Activated T-cell treated with anti-CD3 and anti-CD28 coated beads for 1 hour (primary cell): ENCODE results near the gene ZMIZ1.

Source experiments
- DNase-seq: peaks from one replicate; pipeline ENCODE4 v3.0.0-alpha.2; 2020; ENCODE audit warnings: low read depth

Gene ZMIZ1

DNA sequence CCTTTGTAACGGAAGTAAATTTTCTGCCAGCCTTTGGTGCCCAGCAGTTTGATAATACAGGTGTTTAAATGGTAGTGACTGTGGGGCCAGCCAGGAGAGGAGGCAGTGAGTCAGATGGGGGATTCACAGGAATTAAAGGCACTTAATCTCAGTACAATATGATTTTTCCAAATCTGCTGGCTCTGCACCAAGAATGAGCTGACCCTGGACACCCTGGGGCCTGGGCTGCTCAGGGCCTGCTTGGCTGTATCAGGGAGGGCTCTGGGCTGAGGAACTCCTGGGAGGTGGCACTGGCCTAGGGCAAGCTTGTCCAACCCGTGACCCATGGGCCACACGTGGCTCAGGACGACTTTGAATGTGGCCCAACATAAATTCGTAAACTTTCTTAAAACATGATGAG lies 104.1 kb downstream of the ZMIZ1 start:
- no peak for DNase-seq

DNA sequence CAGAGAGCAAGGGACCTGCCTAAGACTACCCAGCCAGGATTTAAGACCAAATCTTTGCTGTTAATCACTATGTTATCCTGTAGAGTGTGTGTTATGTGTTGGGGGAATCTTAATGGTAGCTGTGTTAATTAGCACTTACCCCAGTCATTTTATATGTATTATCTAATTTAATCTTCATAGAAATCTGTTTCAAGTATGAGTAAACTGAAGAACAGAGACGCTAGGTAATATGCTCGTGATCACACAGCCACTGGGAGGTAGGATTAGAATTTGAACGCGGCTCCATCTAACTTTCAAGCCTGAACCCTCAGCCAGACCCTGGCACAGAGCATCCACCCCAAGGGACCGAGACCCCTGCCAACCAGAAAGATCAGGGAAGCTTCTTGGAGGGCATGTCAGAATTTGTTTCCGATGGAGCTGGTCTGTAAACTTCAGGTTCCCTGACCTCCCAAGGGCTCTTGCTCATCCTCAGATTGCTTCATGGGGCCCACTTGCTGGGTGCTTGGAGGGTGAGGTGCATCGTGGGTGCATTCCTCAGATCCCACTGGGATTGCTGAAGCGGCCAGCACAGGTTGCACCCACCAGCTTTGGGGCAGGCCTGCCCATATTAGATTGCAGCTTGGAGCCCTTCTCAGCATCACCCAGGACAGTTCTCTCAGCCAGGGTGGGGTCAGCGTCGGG lies 105.0 kb downstream of the ZMIZ1 start:
- no peak for DNase-seq

DNA sequence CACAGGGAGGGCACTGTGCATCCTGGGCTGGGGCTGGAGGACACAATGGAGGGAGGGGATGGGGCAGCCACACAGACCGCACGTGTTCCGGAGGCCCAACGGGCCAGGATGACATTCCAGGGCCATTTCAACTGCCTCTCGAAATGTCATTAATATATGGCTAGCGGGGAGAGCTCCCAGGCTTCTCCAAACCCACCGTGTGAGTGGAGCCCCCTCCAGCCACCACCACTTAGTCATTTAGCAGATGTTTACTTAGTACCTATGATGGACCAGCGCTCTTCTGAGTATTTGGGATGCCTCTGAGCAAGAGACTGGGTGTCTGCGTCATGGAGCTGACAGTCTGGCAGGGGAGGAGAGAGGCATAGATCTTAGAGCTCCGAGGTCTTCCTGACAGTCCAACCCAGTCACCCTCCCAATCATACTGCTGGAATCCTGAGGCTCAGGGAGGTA lies 107.3 kb downstream of the ZMIZ1 start:
- DNase-seq, result no peak

DNA sequence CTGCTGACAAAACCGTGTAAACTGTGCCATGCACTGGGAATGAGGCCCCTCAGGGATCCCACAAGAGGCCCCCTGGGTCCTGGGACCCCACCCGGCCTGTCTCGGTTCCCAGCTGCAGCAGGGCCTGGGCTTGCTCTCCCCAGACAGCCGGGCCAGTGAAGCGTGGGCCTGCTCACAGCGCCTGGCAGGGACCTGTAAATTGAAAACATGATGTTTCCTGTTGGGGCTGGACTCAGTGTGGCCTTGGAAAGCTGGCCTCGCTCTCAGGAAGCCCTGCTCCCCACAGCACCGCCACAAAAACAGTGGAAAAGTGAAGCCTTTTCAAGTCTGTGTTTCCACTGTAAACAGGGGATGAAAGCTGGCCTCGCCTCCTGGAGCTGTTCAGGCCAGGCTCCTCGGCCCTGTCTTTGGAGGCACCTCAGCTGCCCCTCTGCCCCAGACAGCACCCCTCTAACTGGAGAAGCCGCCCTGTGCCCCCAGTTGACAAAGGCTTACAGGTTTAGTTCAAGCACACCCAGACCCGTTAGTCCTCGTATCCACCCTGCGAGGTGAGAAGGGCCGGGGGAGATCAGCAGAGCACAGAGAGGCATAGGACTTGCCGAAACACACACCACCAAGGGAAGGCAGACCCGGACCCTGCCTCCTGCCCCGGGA lies 108.3 kb downstream of the ZMIZ1 start:
- DNase-seq, result no peak

DNA sequence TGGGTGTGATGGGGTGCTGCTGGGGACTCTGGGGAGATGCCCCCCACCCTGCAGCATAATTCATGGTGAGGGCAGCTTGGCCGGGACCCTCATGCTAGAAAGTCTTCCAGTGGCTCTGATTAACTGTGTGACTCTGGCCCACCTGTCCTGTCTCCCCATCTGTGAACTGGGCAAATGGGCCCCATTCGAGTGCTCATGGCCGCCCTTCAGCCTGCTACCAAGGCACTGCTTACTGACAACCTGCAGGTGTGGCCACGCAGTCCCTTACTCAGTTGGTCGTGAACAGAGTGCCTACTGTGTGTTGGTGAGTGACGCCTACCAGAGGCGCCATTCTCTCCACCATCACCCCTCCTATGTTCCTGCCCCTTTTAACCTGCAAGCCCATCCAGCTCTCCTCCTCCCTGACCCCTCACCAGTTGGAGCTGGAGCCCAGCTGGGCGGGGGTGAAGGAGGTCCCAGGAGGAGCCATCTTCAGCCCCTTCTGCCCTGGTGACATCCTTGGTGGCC lies 109.4 kb downstream of the ZMIZ1 start:
- no peak for DNase-seq

DNA sequence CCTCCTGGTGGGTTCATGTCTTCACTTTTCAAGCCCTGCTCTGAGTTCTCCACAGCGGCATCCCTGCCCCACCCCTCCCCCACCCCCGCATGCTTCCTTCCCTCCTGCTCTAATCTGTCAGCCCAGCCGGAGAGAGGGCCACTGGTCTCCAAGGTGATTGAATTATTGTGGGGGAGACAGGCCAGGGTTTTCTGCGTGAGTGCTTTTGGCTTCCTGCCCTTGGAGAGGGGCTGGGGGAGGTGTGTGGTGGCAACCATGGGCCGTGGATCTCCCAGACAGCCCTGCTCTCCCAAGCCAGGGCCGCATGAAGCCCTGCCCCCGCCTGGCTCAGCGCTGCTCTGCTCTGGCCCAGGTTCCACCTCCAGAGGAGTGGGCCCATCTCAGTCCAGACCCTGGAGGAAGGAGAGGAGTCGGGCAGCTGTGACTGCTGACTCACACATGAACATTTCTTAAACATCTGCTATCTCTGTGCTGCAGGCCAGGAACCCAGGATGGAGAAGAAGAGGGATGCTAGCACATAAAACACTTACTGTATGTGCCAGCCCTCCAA lies 109.9 kb downstream of the ZMIZ1 start:
- no peak for DNase-seq

DNA sequence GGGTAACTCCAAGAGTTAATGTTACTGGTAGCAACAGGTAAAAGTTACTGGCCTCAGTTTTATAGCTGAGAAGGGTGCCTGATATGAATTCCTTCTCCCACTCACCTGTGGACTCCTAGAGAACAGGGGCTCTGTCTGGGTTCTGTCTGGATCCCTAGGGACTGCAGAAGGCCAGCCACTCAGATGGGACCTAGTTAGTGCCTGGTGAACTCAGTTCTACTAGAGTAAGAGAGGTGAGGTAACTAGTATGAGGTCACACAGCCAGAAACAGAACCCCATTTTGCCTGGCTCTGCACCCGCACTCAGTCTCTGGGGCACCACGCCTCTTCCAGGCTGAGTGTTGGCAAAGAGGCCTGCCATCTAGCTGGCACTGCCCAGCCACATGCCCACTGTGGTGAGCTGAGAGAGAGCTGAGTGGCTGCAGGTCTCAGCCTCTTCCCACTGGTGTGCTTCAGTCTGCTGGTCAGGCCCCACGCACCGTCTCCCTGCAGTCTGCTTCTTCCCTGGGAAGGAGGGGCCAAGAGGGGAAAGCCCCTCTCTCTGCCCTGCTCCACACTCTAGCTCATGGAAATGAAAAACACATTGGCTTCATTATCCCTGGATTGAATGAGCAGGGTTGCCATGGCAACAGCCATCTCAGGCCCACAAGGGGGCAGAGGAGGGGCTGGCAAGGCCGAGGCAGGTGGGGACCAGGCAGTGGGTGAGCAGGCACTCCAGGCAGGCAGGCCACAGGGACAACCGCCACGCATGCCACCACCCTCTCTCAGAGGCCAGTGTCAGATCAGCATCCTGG lies 110.6 kb downstream of the ZMIZ1 start:
- no peak for DNase-seq

DNA sequence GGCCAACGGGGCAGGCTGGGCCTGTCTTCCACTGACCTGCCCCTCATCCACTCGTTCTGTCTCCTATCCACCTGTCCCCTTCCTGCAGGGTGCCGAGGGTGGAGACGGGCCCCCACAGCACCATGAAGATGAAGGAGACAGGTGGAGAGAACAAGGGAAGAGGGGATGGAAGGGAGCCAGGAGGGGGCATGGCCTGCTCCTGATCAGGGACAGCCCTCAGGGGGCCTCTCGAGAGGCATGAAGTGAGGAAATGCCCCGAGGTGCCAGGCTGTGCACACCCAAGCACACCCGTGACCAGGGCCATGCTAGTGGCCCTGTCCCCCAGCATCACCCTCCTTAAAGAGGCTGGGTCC lies 111.2 kb downstream of the ZMIZ1 start:
- no peak for DNase-seq

DNA sequence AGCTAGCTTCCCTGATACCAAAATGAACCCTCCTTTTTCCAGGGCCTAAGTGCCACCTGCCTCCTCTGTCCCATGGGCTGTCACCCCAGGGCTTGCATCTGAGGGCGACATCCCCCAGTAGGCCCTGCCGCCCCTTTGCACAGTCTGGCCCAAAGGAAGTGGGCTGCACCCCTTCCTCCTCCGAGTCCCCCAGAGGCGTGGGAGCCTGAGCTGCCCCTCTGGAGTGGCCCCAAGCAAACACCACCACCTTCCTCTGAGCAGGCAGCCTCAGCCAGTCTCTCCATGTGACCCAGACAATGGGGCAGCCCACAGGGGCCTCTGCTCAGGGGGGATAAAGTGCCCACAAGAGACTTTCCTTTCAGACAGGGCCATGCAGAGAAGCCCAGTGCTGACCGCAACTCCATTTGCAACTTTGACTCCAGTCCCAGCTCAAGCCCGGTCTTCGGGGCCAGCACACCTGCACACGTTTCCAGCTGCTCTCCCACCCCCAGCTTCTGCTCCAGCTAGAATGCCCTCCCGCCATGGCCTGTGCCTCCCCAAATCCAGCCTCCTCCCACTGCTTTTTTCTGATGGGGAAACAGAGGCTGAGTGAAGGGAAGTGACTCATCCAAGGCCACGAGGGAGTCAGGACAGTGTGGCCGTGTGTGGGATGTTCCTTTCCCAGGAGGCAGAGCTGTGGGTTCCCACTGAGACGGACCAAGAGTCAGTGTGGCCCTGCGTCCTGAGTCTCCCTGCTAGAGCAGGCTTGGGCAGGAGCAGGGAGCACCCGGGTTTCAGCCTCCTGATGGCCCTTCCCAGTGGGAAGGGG lies 111.9 kb downstream of the ZMIZ1 start:
- DNase-seq, result no peak

DNA sequence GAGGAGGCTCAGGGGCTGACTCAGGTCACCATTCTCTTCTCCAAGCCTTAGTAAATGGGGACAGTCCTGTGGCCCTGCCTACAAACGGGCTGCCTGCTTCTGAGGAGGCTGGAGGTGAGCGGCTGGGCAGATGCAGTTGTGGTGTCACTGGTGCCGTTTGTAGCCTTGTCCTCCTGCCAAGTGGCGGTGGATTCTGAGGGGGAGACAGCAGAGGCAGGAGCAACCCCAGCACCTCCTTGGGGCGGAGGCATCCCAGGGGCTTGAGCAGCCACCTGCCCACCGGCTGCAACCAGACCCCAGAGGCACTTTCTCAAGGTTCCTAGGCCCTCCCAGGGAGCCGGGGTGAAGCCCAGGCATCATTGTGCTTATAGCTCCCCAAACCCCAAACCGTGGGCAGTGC lies 112.5 kb downstream of the ZMIZ1 start:
- no peak for DNase-seq

DNA sequence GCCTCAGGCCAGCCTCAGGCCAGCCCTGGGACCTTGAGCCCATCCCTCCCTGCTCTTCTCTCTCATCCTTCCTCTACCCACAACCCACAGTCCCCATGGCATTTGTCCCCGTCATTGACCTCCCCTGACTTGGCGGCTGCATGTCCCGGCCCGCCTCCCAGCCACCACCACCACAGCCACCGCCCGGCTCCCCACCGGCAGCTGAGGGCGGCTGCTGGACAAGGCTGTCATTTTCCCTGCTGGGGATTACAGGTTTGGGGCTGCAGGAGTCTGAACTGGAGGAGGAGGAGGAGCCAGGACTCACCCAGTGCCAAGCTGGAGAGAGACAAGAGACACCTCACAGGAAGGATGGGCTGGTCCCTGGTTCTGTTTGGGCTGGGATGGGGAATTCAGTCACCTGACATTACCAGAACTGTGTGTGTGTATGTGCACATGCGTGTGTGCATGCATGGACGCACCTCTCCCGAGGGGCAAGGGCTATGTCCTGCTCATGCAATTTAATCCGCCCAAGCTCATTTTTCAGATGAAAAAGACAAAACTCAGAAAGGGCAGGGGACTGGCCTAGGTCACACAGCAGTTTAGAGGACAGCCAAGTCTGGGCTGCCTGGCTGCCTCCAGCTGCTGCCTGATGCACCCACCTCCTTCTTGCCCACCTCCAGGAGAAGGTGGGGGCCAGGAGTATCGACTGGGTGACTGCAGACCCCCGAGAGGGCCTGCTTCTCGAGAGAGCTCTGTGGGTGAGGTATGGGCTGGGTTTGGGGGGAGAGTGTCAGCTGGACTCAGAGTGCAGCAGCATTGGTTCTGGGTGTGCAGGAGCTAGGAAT lies 113.1 kb downstream of the ZMIZ1 start:
- no peak for DNase-seq

DNA sequence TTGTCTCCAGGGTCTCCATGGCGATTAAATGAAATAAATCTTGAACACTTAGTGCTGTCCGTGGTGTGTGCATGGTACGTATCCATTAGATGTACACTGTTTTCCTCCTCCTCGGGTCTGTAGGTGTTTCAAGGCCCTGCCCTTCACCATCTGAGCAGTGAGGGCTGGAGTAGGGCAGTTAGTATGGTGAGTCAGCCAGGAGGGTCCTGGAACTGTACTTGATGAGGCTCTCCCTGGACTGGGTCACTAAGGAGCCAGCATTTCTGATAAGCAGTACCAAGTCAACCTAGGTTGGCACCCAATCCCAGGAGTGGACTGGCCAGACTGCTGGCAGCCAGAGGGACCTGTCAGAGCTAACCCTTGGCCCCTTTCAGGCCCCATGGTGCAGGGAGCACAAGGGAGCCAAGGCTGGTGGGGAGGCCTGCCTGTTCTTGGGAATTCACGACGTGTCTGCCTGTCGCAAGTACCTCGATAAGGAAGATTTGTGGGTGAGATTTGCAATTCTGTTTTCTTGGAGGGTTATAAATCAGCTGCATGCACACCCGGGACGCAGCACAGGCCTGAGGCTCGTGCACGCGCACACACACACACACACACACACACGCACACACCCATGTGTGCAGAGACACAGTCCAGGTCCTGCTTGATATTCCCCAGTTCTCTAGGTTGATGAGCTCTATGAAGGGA lies 114.2 kb downstream of the ZMIZ1 start:
- no peak for DNase-seq

DNA sequence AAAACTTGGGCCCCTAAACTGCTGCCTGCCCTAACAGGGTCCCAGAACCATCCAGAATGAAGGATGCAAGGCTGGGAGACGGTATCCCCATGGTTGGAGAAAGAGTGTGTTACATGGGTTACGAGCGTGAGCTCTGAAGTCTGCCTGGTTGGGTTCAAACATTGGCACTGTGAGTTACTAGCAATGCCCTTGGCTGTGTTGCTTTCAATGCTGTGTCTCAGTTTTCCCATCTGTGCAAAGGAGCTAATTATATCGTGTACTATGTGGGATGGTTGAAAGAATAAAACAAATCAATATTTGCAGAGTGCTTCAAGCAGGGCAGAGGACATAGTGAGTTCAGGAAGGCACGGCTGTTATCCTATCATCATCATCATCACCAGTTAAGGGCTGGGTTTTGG lies 114.7 kb downstream of the ZMIZ1 start:
- no peak for DNase-seq

DNA sequence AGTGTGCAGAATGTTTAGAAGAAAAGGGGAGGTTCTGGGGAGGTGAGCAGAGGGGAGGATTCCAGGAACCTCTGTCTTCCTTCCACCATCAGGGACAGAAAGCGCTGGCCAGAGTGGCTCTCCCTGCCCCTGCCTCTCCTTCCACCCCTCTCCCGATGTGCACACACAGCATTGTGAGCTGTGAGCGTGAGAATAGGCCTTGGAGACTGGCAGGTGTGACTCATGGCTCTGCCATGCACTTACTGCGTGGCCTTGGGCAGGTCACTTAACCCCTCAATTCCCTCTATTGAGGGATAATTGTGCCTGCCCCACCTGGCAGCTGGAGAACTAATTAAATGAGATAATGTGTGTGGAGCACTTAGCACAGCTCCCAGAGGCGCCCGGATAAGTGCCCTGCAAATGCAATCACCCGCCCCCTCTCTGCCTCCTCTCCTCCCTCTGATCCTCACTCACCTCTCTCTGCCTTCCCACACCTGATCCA lies 115.4 kb downstream of the ZMIZ1 start:
- DNase-seq, result no peak

DNA sequence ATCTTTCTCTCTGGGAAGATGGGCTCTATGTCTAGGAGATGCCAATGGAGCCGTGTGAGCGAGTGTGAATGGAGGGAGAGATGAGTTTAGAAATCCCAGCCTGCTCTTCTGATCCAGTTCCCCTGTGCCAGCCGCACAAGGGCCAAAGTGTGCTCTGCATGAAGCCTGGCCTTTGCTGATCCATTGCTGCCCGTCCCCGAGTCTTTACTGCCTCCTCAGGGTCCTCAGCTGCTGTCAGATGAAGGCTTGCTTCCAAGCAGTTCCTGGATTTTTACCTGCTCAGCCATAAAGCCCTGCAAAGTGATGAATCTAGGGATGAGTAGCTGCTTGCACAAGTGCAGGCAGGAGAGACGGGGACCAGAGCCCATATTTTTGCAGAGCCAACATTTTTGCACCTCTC lies 115.9 kb downstream of the ZMIZ1 start:
- DNase-seq, result no peak

DNA sequence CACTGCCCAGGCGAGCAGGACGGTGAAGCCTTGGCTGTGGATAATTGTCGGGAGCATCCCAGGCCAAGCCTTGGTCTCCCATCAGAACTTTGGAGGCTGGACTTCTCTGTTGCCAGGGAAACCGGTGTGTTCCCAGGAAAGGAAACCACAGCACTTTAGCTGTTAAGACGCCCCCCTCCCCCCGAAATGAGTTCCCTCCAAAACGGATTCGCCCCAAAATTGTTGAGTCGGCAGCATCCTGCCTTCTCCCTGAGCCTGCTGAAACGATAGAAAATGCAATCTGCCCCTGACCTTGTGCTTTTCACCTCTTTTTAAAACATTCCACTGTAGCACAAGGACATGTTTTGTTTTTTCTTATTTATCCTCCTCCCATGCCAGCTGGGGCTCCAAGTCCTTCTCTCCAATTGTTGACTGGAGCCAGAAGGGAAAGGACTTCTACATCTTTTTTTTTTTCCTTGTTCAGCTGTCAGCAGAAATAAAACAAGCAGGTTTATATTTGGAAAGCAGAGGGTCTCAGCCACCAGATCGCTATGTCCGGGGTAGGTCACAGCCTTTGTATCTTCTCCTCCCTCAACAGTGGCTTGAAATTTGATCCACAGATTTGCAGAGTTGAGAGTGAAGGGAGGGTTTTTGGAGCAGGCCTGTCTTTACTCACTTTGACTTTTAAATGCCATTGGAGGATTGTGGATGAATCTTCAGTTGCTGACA lies 116.5 kb downstream of the ZMIZ1 start:
- DNase-seq, result no peak

DNA sequence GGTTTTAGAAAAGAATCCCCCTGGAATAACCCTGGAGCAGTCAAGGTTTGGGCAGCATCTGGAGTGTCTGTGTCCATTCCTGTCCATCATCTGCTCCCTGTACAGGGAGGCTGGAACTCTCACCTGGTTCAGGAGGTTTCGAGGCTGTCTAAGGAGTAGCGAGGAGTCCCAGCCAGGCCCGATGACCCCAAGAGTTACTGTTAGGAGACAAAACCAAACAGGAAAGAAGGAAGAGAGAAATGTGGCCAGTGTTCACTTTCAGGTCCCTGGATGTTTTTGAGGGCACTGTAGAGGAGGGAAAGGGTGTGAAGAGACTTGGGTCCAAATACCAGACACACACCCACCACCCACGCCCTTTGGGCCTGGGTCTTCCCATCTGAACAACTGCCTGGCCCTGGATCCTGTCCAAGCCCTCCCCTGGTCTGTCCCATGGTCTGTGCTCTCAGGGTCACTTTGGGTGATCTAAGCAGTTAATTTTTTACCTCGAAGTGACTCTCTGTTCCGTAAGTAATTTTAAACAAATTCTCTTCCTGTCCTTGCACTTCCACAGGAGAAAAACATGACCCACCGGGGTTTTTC lies 117.1 kb downstream of the ZMIZ1 start:
- DNase-seq, result no peak

DNA sequence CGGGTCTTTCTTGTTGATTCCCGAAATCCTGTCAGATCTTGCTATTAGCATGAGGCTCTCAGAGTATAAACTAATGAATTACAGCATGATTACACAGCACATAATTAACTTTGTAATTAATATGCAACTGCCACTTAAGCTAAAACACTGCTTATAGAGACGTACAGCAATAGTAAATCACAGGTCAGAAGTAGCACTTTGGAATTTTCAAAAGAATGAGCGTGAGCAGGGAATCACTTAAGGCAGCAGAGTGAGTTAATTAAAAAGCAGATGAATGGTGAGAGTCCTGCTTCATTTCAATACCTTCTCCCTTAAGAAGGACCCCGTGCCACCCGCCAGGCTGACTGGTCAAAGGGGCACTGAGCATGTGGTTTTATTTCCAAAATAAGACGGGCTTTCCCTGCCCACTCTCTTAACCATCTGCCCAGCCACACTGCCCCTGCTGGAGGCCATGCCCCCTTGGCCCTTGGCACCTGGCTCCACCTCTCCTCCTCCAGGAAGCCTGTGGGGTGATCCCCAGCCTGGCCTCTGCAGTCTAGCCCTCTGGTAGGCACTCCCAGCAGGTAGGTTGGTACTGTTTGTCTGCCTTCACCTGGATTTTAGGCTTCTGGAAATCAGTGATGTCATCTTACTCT lies 117.8 kb downstream of the ZMIZ1 start:
- DNase-seq, result no peak
